ENCODE results near the gene CHST14. TPM values are rescaled to one million over a fixed set of nuclear protein-coding genes. Genes with fewer than 3 reads are reported as not detected.
A peak's percentile ranks its signal among the peaks of the same experiment; 100 is the strongest.

CHST14 gene
- polyA plus RNA-seq, 2 of the 4 experiments (the other 2 are of a cell fraction) = 8.6 to 11.0 TPM

- Histone ChIP-seq H3K27ac (peak overlapping the region; percentile 98; a peak in 5 of 6 replicates), H3K4me3 (peak overlapping the region; percentile 96; the same call in 1 of the 3 replicates), H3K4me2 (peak overlapping the region; percentile 96), H3K9me3 (no peaks in the 10 kb centered on the region), H3K4me1 (peaks cover 12% of the 10 kb centered on the region)
- FAIRE-seq = no peak
- no peak for DNase-seq (ENCODE audit: low read depth in 1 of 2, low spot score in 1 of 2)
- WGBS (ENCODE audit: missing lambda C conversion rate) = 94% methylated on average over 7 of the region's 7 CpGs
- POLR2A ChIA-PET = interaction anchor here (0.5 to 1.4 kb wide), 2 partner anchors 10 to 75 kb away, joined by 3 to 16 read pairs; no protein-coding TSS in a partner anchor
- CTCF ChIA-PET = interaction anchor here (0.5 to 2.7 kb wide), 4 partner anchors 9 to 716 kb away, joined by 3 to 12 read pairs (median 4); no protein-coding TSS in a partner anchor
- no peak for TF ChIP-seq NR3C1 (IDR thresholded peaks at IDR 0.05)
- TF ChIP-seq, protein P1, sequence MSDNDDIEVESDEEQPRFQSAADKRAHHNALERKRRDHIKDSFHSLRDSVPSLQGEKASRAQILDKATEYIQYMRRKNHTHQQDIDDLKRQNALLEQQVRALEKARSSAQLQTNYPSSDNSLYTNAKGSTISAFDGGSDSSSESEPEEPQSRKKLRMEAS (IDR thresholded peaks at IDR 0.05) = no peak
- no peak for TF ChIP-seq JUN (IDR thresholded peaks at IDR 0.05)
- ATAC-seq = no peak; a peak in 1 of 6 replicates
Observed at GRCh38 chr15:40469776-40470390, 901 bp upstream of the CHST14 start.

DNA sequence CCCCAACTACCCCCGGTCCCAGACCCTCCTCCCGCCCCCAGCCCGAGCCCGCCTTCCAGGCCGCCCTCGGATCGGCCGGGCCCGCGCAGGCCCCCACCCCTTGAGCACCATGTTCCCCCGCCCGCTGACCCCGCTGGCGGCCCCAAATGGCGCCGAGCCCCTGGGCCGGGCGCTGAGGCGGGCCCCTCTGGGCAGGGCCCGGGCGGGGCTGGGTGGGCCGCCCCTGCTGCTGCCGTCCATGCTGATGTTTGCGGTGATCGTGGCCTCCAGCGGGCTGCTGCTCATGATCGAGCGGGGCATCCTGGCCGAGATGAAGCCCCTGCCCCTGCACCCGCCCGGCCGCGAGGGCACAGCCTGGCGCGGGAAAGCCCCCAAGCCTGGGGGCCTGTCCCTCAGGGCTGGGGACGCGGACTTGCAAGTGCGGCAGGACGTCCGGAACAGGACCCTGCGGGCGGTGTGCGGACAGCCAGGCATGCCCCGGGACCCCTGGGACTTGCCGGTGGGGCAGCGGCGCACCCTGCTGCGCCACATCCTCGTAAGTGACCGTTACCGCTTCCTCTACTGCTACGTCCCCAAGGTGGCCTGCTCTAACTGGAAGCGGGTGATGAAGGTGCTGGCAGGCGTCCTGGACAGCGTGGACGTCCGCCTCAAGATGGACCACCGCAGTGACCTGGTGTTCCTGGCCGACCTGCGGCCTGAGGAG is 472 bp downstream of the CHST14 start:
- Histone ChIP-seq H3K4me2 (peak overlapping the region; percentile 96), H3K4me1 (peaks cover 12% of the 10 kb centered on the region), H3K9me3 (no peaks in the 10 kb centered on the region), H3K4me3 (peak overlapping the region; percentile 96), H3K27ac (peak overlapping the region; percentile 98)
- FAIRE-seq = no peak
- DNase-seq (ENCODE audit: low read depth in 1 of 2, low spot score in 1 of 2) = peak in 1 of 2 experiments; percentile 16
- 4% methylated on average over 7 of the region's 60 CpGs for WGBS (ENCODE audit: missing lambda C conversion rate)
- CTCF ChIA-PET = interaction anchor here (2.7 kb wide), 1 partner anchor 36 kb away, joined by 12 read pairs; no protein-coding TSS in a partner anchor
- TF ChIP-seq, protein P1 (IDR thresholded peaks at IDR 0.05) = 0 out of 2 replicates have a peak, but pooled peaks have one; percentile 11
- peak in 1 of 2 experiments; percentile 55; a peak in 3 of 5 replicates for TF ChIP-seq JUN (IDR thresholded peaks at IDR 0.05)
- no peak for TF ChIP-seq HDAC2 (IDR thresholded peaks at IDR 0.05)
- TF ChIP-seq RARB (CRISPR knock-in tag; IDR thresholded peaks at IDR 0.05) = no peak
- no peak for TF ChIP-seq FOSL2 (IDR thresholded peaks at IDR 0.05)
- TF ChIP-seq FOSL2 (CRISPR knock-in tag; IDR thresholded peaks at IDR 0.05) = no peak
- TF ChIP-seq POLR2A (IDR thresholded peaks at IDR 0.05; ENCODE audit: low read length) = 0 out of 2 replicates have a peak, but pooled peaks have one; percentile 11
- no peak for TF ChIP-seq ESRRA (IDR thresholded peaks at IDR 0.05; ENCODE audit: borderline replicate concordance, low read length)
- no peak for TF ChIP-seq EP300 (IDR thresholded peaks at IDR 0.05)
- peak; percentile 57 to 61 for ATAC-seq
- POLR2A ChIA-PET = no interaction called here

GRCh38 chr15:40471808-40472150 is 995 bp downstream of the CHST14 start:
- POLR2A ChIA-PET = no interaction called here
- 38% methylated on average over 13 of the region's 16 CpGs for WGBS (ENCODE audit: missing lambda C conversion rate)
- Histone ChIP-seq H3K4me3 (peak overlapping the region; percentile 96), H3K4me1 (peaks cover 12% of the 10 kb centered on the region), H3K4me2 (peak overlapping the region; percentile 96), H3K9me3 (no peaks in the 10 kb centered on the region), H3K27ac (peak overlapping the region; percentile 98)
- TF ChIP-seq CHD2 (IDR thresholded peaks at IDR 0.05; ENCODE audit: low read length, partially characterized antibody) (no peak), RAD21 (conservative IDR thresholded peaks at IDR 0.05 in 1 of 2, IDR thresholded peaks at IDR 0.05 in 1 of 2) (no peak), SREBF2 (IDR thresholded peaks at IDR 0.05) (no peak), TFCP2L1 (CRISPR knock-in tag; IDR thresholded peaks at IDR 0.05) (no peak), EHF (CRISPR knock-in tag; IDR thresholded peaks at IDR 0.05) (no peak), ZC3H11A (IDR thresholded peaks at IDR 0.05) (no peak), NFE2L2 (conservative IDR thresholded peaks at IDR 0.05; ENCODE audit: low read length) (no peak), FOSB (CRISPR knock-in tag; IDR thresholded peaks at IDR 0.05) (no peak), CEBPB (IDR thresholded peaks at IDR 0.05) (no peak), EP300 (IDR thresholded peaks at IDR 0.05) (no peak), RFX5 (IDR thresholded peaks at IDR 0.05) (no peak), EHMT2 (IDR thresholded peaks at IDR 0.05; ENCODE audit: low read depth) (no peak), BHLHE40 (IDR thresholded peaks at IDR 0.05; ENCODE audit: low read depth, low read length) (no peak), ELK1 (IDR thresholded peaks at IDR 0.05; ENCODE audit: low read depth, low read length) (no peak), MAFK (IDR thresholded peaks at IDR 0.05; ENCODE audit: partially characterized antibody) (no peak)
- TF ChIP-seq, protein P1 (IDR thresholded peaks at IDR 0.05) = no peak
- TF ChIP-seq, protein P2, sequence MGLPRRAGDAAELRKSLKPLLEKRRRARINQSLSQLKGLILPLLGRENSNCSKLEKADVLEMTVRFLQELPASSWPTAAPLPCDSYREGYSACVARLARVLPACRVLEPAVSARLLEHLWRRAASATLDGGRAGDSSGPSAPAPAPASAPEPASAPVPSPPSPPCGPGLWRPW (IDR thresholded peaks at IDR 0.05) = no peak
- CTCF ChIA-PET = no interaction called here
- DNase-seq (ENCODE audit: low read depth in 1 of 2, low spot score in 1 of 2) (no peak), FAIRE-seq (no peak), ATAC-seq (peak; percentile 6 to 37; a peak in 4 of 6 replicates)
